ENCODE results near the gene AOPEP.

GRCh38 chr9:95120781-95121370, 394.4 kb downstream of the AOPEP start:
- TF ChIP-seq POLR2A (IDR thresholded peaks at IDR 0.05) = no peak
- TF ChIP-seq CTCF (IDR thresholded peaks at IDR 0.05) = no peak

Data from testis (tissue), 2 donors.